K562 (cell line): ENCODE results near the gene CBLL1. TPM values are rescaled to one million over a fixed set of nuclear protein-coding genes. Genes with fewer than 3 reads are reported as not detected.

Experiments used
- ATAC-seq: fragments of 200-7000 bp; cut with Tn5 transposase; 3 replicates; pipeline ENCODE4 v1.9.1; 2020; ENCODE audit warnings: moderate library complexity
- BruUV-seq: library from RNA; stranded (reverse); fragments of 400-500 nt; replicated peaks from 2 replicates; lab custom pipeline; 2021; lab: Mats Ljungman, UMichigan
- CTCF ChIA-PET: fragments of 300-600 bp; formaldehyde crosslinking; extraction: SDS; loops from one replicate; lab custom pipeline; 2021; ENCODE audit warnings: low intra/inter-chr PET ratio; lab: Yijun Ruan, JAX
- POLR2A ChIA-PET: fragments of 300-600, 350-650 bp; sonication (Branson Sonifier 250); formaldehyde crosslinking; extraction: SDS; loops from one replicate; lab custom pipeline; 2021; ENCODE audit warnings: antibody characterized with exemption, inconsistent platforms; lab: Yijun Ruan, JAX
- DNase-seq, 4 experiments: peaks; one replicate each; pipeline versions ENCODE4 v3.0.0 to v3.0.0-alpha.2; 2011 to 2018; ENCODE audit warnings: low spot score in 3 of 4, mixed read lengths in 3 of 4; ENCODE audit errors: extremely low read depth in 1 of 4
- FAIRE-seq: peaks from 2 replicates; lab custom pipeline; 2011; peaks lifted over from hg19 to GRCh38; lab: Jason Lieb, UNC
- H2AFZ ChIP-seq: 2 replicates; pipeline ENCODE4 v1.6.0; 2011; ENCODE audit warnings: low read depth, low read length, control low read depth, inconsistent platforms
- H3K27ac ChIP-seq: fragments of 200-600 bp; 3 replicates; pipeline ENCODE4 v1.8.0; 2011; ENCODE audit warnings: low read depth, mild to moderate bottlenecking, control low read depth, inconsistent platforms, low read length, moderate library complexity, mixed read lengths; ENCODE audit errors: extremely low read depth
- H3K27me3 ChIP-seq, 2 experiments: fragments of 300-600 bp in 1 of 2; 2 replicates in 1 of 2; 3 replicates in 1 of 2; pipeline versions ENCODE4 v1.6.0 to v1.8.0; 2011; ENCODE audit warnings: inconsistent platforms in 2 of 2, low read length in 2 of 2, mild to moderate bottlenecking in 1 of 2, mixed read lengths in 1 of 2, moderate library complexity in 1 of 2; ENCODE audit not compliant: control insufficient read depth in 2 of 2, insufficient read depth in 2 of 2
- H3K36me3 ChIP-seq: fragments of 300-600 bp; 3 replicates; pipeline ENCODE4 v1.8.0; 2011; ENCODE audit warnings: mild to moderate bottlenecking, low read length, inconsistent platforms; ENCODE audit not compliant: control insufficient read depth, insufficient read depth
- H3K4me1 ChIP-seq, 2 experiments: fragments of 200-600 bp in 1 of 2; replicated peaks in 1 of 2; 2 replicates in 1 of 2; 3 replicates in 1 of 2; pipeline versions ENCODE4 v1.5.1 to v1.8.0; 2011; ENCODE audit warnings: inconsistent platforms in 2 of 2, low read length in 2 of 2, mild to moderate bottlenecking in 1 of 2, mixed read lengths in 1 of 2, moderate library complexity in 1 of 2; ENCODE audit not compliant: control insufficient read depth in 2 of 2, insufficient read depth in 2 of 2
- H3K4me2 ChIP-seq: 2 replicates; pipeline ENCODE4 v1.6.1; 2011; ENCODE audit warnings: low read length, control low read depth, inconsistent platforms, mixed read lengths; ENCODE audit not compliant: insufficient read depth
- H3K4me3 ChIP-seq: fragments of 200-600 bp; sonication (generic), shearing (Covaris generic); 2 replicates; pipeline ENCODE4 v1.5.1; 2016; ENCODE audit warnings: control low read depth, inconsistent platforms
- H3K79me2 ChIP-seq: fragments of 200-600 bp; 3 replicates; pipeline ENCODE4 v1.8.0; 2011; ENCODE audit warnings: low read length, inconsistent platforms; ENCODE audit not compliant: control insufficient read depth, insufficient read depth
- H3K9ac ChIP-seq, 2 experiments: 2 replicates each; pipeline versions ENCODE4 v1.6.0 to v1.6.1; 2011; ENCODE audit warnings: low read depth in 2 of 2, low read length in 2 of 2, control low read depth in 1 of 2, inconsistent platforms in 1 of 2, mild to moderate bottlenecking in 1 of 2, mixed read lengths in 1 of 2; ENCODE audit not compliant: insufficient read depth in 1 of 2
- H3K9me1 ChIP-seq: one replicate; pipeline ENCODE4 v1.6.0; 2011; ENCODE audit warnings: inconsistent platforms, mild to moderate bottlenecking, low read length, moderate library complexity; ENCODE audit not compliant: control insufficient read depth, insufficient read depth
- H3K9me3 ChIP-seq: replicated peaks from 2 replicates; pipeline ENCODE4 v1.5.1; 2011; ENCODE audit warnings: low read depth, low read length, inconsistent platforms; ENCODE audit not compliant: control insufficient read depth, insufficient read depth
- H4K20me1 ChIP-seq: replicated peaks from 2 replicates; pipeline ENCODE4 v1.6.1; 2011; ENCODE audit warnings: low read length, inconsistent platforms, mixed read lengths; ENCODE audit not compliant: control insufficient read depth, insufficient read depth
- ATF3 ChIP-seq, 2 experiments: fragments of 450-650 bp in 1 of 2; sonication (generic) in 1 of 2; formaldehyde crosslinking in 1 of 2; IDR thresholded peaks in 1 of 2; conservative IDR thresholded peaks in 1 of 2; 2 replicates each; pipeline versions ENCODE4 v1.6.1 to v1.8.1; 2016 to 2023; ENCODE audit warnings: mild to moderate bottlenecking in 2 of 2, moderate library complexity in 2 of 2, inconsistent platforms in 1 of 2, missing genetic modification reagents in 1 of 2
- CEBPB ChIP-seq: fragments of 450-650 bp; IDR thresholded peaks from 2 replicates; pipeline ENCODE4 v1.6.1; 2016; ENCODE audit warnings: missing genetic modification characterization, missing compliant biosample characterization
- CEBPG ChIP-seq, 3 experiments: fragments of 200-800 bp in 1 of 3; sonication (Bioruptor generic) in 1 of 3; sonication (generic) in 1 of 3; formaldehyde crosslinking in 1 of 3; IDR thresholded peaks in 2 of 3; conservative IDR thresholded peaks in 1 of 3; 2 replicates each; pipeline versions ENCODE4 v1.6.1 to v1.8.0; 2016 to 2022; ENCODE audit warnings: missing compliant biosample characterization in 2 of 3, missing genetic modification characterization in 2 of 3, mild to moderate bottlenecking in 1 of 3, missing genetic modification reagents in 1 of 3
- MAFF ChIP-seq: IDR thresholded peaks from 2 replicates; pipeline ENCODE4 v1.6.1; 2012; ENCODE audit warnings: low read length, improper control_type of control experiment
- WGBS: fragments of 100-300 bp; shearing (Covaris generic); methylation state at CpG from one replicate; pipeline ENCODE4 v1.1.6; 2016; ENCODE audit warnings: low coverage, mixed read lengths; ENCODE audit not compliant: insufficient coverage; ENCODE audit errors: missing lambda C conversion rate; 5-methylcytosine and 5-hydroxymethylcytosine counted together
- in situ Hi-C: fragments of 300-500 bp; cut with MboI; formaldehyde crosslinking; loops from 4 replicates; pipeline ENCODE4 v1.15.0; 2018; ENCODE audit warnings: inconsistent platforms, mixed read lengths
- intact Hi-C: fragments of 100-400 bp; cut with micrococcal nuclease; formaldehyde crosslinking; loops from 2 replicates; pipeline ENCODE4 v1.14.2; 2022
- polyA plus RNA-seq, 8 experiments: library from polyadenylated mRNA; depleted of rRNA in 4 of 8; stranded (reverse) in 5 of 8; unstranded in 3 of 8; fragments of >200 nt; fragmentation: Nextera tagmentation in 2 of 8; fragmentation: Illumina TruSeq in 1 of 8; extraction: Ambion mirVana in 2 of 8; extraction: Trizol in 1 of 8; gene quantifications; 2 replicates each; pipeline versions ENCODE4 v1.2.1 to v1.2.3, GENCODE V29; 2011 to 2014; ENCODE audit warnings: inconsistent platforms in 1 of 8, missing spikeins in 1 of 8
- total RNA-seq, 7 experiments: library from RNA; depleted of rRNA in 6 of 7; stranded (reverse); fragments of >200 nt in 6 of 7; fragmentation: Illumina TruSeq in 2 of 7; extraction: Trizol in 2 of 7; gene quantifications; 2 replicates each; pipeline versions ENCODE4 v1.2.1 to v1.2.3, GENCODE V29; 2011 to 2021; ENCODE audit warnings: low replicate concordance in 1 of 7

The CBLL1 gene
- total and polyA plus RNA-seq, 9 of the 15 experiments (the other 6 are each of a cell fraction or from before 2014, with no cell fraction given) = 14.7 to 67.9 (median 35.4) TPM

- no peak overlapping the region for H2AFZ ChIP-seq
- FAIRE-seq (no peak), DNase-seq (no peak), ATAC-seq (no peak)
- no peak overlapping the region for H3K4me2 ChIP-seq
- no peaks in the 10 kb centered on the region for H3K79me2 ChIP-seq
- no peaks in the 10 kb centered on the region for H3K36me3 ChIP-seq
- H3K27ac ChIP-seq = no peak overlapping the region
- H4K20me1 ChIP-seq = no peaks in the 10 kb centered on the region
- no peak overlapping the region for H3K4me3 ChIP-seq
- POLR2A ChIA-PET = no interaction called here
- H3K27me3 ChIP-seq = peaks cover 14 to 16% of the 10 kb centered on the region in 2 experiments; a peak in 3 of 5 replicates
- WGBS = 21% methylated on average over 2 of the region's 2 CpGs
- BruUV-seq = no TSS peak
- no peaks in the 10 kb centered on the region for H3K9me3 ChIP-seq
- H3K4me1 ChIP-seq = no peaks in the 10 kb centered on the region
- TF ChIP-seq MAFF (no peak), ATF3 (IDR thresholded peaks at IDR 0.05) (peak; percentile 32; the same call in 1 of the 2 replicates), ATF3 (CRISPR knock-in tag; conservative IDR thresholded peaks at IDR 0.05) (no peak), CEBPG (CRISPR knock-in tag; IDR thresholded peaks at IDR 0.05) (no peak), CEBPG (tag; conservative IDR thresholded peaks at IDR 0.05 in 1 of 2, IDR thresholded peaks at IDR 0.05 in 1 of 2) (peak; percentile 77 to 92), CEBPB (tag) (peak; percentile 90)
- CTCF ChIA-PET = no interaction called here
- in situ Hi-C loops (no loop called here), intact Hi-C loops (no loop called here)
- no peaks in the 10 kb centered on the region for H3K9me1 ChIP-seq
- H3K9ac ChIP-seq = no peak overlapping the region
Observed at GRCh38 chr7:107767391-107767790, 23.4 kb downstream of the CBLL1 start.
